GM21360 (cell line): ENCODE results near the gene KAZN.

ENCODE experiments used
- ATAC-seq: cut with Tn5 transposase; IDR thresholded peaks from one replicate; pipeline ENCODE4 v1.9.1; 2021; ENCODE audit warnings: mild to moderate bottlenecking, moderate library complexity; ENCODE audit not compliant: unreplicated experiment

KAZN gene

GRCh38 chr1:14812189-14812588, 213.7 kb downstream of the KAZN start:
- no peak for ATAC-seq

- ATAC-seq, result no peak
These were observed 216.8 kb downstream of the KAZN start for GRCh38 chr1:14815175-14815877.

GRCh38 chr1:14817223-14818170, 219.0 kb downstream of the KAZN start:
- ATAC-seq, result no peak

GRCh38 chr1:14820295-14821085, 222.0 kb downstream of the KAZN start:
- no peak for ATAC-seq

- no peak for ATAC-seq
These were observed 224.0 kb downstream of the KAZN start for GRCh38 chr1:14822493-14822892.

- ATAC-seq, result no peak
These were observed 224.5 kb downstream of the KAZN start for GRCh38 chr1:14822996-14823395.

- ATAC-seq, result no peak
These were observed 225.9 kb downstream of the KAZN start for GRCh38 chr1:14824314-14824915.

GRCh38 chr1:14825396-14825795, 226.9 kb downstream of the KAZN start:
- ATAC-seq, result no peak

GRCh38 chr1:14826172-14826636, 227.7 kb downstream of the KAZN start:
- no peak for ATAC-seq

- no peak for ATAC-seq
These were observed 228.3 kb downstream of the KAZN start for GRCh38 chr1:14826731-14827326.

- no peak for ATAC-seq
These were observed 229.4 kb downstream of the KAZN start for GRCh38 chr1:14827870-14828269.

- ATAC-seq, result no peak
These were observed 230.2 kb downstream of the KAZN start for GRCh38 chr1:14828665-14829064.

GRCh38 chr1:14835725-14836124, 237.2 kb downstream of the KAZN start:
- no peak for ATAC-seq

GRCh38 chr1:14836426-14837140, 238.1 kb downstream of the KAZN start:
- no peak for ATAC-seq

- ATAC-seq, result no peak
These were observed 241.9 kb downstream of the KAZN start for GRCh38 chr1:14840374-14840773.

GRCh38 chr1:14841456-14841855, 243.0 kb downstream of the KAZN start:
- ATAC-seq, result no peak

GRCh38 chr1:14841951-14842350, 243.5 kb downstream of the KAZN start:
- ATAC-seq, result no peak

GRCh38 chr1:14842361-14842760, 243.9 kb downstream of the KAZN start:
- ATAC-seq, result no peak

GRCh38 chr1:14842891-14843290, 244.4 kb downstream of the KAZN start:
- ATAC-seq, result no peak

GRCh38 chr1:14843525-14843924, 245.0 kb downstream of the KAZN start:
- ATAC-seq, result no peak
